ENCODE results near the gene TRIAP1.
"Not testable (repeated sequence)": the region's sequence is repeated elsewhere in the genome, so short reads cannot be mapped to it uniquely, and the experiment has no call there.

TRIAP1 gene

DNA sequence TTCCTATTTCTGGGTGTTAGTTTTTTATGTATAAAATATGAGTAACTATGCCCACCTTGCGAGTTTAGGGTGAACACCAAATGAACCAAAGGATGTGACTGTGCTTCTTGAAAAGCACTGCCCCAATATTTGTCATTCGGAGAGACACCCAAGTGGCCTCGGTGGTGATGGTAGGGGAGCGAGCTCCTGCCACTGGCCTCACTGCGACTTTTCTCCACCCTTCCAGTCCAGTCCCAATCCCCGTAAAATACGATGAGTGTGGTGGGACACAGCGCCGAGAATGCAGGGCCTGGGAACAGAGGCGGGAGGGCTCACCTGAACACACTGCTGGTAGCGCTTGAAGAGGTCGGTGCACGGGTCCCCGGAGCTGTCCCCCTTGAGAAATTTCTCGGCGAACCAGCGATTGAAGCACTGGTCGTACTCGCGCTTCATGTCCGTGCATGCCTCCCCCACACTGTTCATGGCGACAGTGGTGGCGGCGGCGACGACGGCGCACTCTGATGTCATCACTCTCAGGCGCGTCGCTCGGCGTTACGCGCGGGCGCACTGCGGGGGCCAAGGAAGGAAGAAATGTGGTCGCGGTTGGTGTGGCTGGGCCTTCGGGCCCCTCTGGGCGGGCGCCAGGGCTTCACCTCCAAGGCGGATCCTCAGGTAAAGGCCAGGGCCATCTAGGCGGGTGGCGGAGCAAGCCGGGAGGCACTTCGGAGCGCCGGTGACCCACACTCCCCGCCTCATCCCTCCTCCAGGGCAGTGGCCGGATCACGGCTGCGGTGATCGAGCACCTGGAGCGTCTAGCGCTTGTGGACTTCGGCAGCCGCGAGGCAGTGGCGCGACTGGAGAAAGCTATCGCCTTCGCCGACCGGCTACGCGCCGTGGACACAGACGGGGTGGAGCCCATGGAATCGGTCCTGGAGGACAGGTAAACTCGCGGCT, at the start of gene TRIAP1, which contains the start of gene GATC:
Gene TRIAP1 (minus strand): TSS at position 474 of the 933 bp plus-strand sequence. CDS start 12 bp downstream, at position 462.
Gene GATC (plus strand): TSS at position 534 of the 933 bp plus-strand sequence. CDS start 37 bp downstream, at position 571.
- peak; percentile 77 for DNase-seq

DNA sequence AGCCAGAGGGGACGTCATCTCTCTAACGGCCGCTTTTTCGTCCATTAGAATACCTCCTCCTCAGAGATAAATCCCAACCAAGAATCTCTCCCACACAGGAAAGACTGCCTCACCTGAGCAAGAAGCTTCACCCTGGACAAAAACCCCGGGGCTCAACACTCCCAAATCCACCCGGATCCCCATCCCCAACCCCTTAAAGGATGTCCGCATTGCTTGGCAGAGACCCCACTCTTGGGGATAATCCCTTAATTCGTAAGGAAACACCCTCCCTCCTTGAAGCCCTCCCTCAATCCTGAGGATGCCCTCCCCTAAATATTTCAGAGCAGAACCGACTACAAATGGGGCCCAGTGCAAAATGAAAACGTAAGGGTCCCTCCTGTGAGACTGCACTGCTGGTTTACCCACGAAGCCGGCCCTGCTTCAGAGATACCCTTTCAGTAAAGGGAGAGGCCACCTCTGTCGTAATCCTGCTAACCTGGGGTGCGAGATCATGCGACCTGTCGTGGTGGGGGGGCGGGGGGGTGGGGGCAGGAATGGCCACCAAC, 49.1 kb upstream of the TRIAP1 start:
- no peak for DNase-seq

DNA sequence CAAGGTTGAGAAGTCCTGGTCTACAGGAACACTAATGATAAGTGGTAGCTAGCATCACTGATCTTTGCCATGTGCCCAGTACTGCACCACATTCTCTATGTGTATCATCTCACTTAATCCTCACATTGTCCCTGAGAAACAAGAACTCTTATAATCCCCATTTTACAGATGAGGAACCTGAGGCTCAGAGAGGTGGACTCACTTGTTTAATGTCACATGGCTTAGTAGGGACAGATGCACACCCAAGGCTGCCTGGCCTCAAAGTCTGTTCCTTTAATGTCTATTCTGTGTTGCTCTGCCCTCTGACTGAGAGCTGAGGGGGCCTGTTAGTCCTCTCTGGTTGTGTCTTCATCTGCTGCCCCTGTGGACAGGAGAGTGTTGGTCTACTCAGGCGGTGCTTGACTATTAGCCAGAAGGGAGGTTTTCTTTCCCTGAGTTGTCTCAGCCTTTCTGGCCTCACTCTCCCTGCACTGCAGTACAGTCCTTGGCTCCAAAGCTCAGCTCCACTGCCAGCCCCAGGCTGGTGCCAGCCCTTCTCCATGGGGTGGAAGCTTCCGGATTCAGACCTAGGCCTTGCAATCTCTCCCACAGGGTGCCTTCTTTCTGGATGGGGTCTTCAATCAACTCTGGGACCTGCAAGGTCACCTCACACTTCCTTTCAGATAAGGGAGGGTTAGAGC, 44.8 kb upstream of the TRIAP1 start:
- DNase-seq = no peak

- no peak for DNase-seq
These were observed 44.1 kb upstream of the TRIAP1 start for GRCh38 chr12:120490325-120490724.

GRCh38 chr12:120489018-120489417, 42.8 kb upstream of the TRIAP1 start:
- no peak for DNase-seq

- no peak for DNase-seq
These were observed 42.0 kb upstream of the TRIAP1 start for GRCh38 chr12:120488057-120488640.

DNA sequence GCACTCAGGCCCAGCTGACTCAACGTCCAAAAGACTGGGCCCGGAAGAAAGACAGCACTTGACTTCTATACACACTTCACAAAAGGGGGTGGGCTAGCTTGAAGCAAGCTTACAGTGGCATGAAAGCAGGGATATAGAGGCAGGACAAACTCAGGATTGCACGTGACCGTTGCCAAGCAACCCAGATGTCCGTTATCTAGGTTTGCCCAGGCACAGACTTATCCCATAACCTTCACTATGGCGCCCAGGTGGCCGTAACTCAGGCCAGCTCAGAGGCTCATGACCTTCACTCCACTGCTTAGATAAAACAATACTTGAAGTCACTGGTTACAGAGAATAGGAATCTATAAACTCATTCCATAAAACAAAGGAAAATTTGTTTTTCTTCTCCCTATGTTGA, 41.4 kb upstream of the TRIAP1 start:
- DNase-seq = not testable (repeated sequence)

- DNase-seq = no peak
These were observed 40.0 kb upstream of the TRIAP1 start for GRCh38 chr12:120485961-120486881.

GRCh38 chr12:120483621-120484020, 37.4 kb upstream of the TRIAP1 start:
- no peak for DNase-seq

GRCh38 chr12:120481022-120481767, 35.0 kb upstream of the TRIAP1 start:
- DNase-seq = no peak

GRCh38 chr12:120480211-120480610, 34.0 kb upstream of the TRIAP1 start:
- no peak for DNase-seq

DNA sequence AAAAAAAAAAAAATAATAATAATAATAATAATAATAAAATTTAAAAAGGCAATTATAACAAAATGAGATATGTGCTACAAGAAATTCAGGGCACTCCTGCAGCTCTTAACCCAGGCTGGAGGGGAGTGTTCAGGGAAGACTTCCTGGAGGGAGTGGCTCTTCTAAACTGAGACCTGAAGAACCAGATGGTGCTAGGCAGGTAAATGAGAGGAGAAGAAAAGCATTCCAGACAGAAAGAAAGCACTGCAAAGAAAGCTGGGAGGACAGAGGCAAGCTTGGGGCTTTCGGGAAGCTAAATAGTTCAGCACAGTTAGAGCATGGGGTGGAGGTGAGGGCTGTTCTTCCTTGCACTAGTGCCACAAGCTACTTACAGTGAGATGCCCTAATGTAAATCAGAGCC, 33.3 kb upstream of the TRIAP1 start:
- DNase-seq = no peak

- no peak for DNase-seq
These were observed 29.5 kb upstream of the TRIAP1 start for GRCh38 chr12:120475643-120476042.

GRCh38 chr12:120474616-120474960, 28.4 kb upstream of the TRIAP1 start:
- no peak for DNase-seq

DNA sequence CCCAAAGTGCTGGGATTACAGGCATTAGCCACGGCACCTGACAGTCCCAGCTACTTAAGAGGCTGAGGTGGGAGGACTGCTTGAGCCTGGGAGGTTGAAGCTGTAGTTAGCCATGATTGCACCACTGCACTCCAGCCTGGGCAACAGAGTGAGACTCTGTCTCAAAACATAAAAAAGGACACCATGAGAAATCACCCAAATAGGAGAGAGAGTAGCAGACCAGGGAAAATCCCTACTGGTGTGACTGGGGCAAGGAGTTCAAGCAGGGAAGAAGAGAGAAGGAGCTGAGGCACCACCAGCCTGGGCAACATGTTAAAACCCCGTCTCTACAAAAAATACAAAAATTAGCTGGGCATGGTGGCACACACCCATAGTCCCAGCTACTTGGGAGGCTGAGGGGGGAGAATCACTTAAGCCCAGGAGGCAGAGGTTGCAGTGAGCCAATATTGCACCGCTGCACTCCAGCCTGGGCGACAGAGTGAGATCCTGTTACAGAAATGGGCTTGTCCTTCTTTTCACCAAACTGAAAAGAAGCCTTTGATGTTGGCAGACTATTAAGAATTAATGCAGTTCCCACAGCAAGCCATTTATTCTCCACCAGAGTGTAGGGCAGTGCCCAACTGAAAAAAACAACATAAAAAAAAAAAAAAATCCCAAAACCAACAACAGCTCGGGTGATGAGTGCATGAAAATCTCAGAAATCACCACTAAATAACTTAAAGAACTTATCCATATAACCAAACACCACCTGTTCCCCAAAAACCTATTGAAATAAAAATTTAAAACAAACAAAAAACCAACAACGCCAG, 27.8 kb upstream of the TRIAP1 start:
- DNase-seq = no peak

DNA sequence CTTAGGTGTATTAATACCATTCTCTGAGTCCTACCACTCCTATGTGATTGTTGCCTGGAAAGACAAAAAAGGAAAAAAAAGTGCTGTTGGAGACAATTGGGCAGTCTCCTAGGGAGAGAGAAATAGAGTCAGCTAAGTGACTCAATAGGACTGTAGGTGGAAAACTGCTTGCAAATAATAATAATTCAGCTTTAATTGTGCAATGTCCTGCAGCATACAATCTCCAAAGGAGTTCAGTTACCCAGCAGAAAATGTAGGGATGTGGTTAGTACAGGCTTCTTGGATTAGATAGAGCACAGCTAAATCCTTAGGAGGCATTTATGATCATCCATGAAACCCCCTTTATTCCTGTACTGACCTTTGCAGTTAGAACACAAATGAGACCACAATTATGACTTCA, 26.3 kb upstream of the TRIAP1 start:
- no peak for DNase-seq

- no peak for DNase-seq
These were observed 24.1 kb upstream of the TRIAP1 start for GRCh38 chr12:120470150-120470784.

DNA sequence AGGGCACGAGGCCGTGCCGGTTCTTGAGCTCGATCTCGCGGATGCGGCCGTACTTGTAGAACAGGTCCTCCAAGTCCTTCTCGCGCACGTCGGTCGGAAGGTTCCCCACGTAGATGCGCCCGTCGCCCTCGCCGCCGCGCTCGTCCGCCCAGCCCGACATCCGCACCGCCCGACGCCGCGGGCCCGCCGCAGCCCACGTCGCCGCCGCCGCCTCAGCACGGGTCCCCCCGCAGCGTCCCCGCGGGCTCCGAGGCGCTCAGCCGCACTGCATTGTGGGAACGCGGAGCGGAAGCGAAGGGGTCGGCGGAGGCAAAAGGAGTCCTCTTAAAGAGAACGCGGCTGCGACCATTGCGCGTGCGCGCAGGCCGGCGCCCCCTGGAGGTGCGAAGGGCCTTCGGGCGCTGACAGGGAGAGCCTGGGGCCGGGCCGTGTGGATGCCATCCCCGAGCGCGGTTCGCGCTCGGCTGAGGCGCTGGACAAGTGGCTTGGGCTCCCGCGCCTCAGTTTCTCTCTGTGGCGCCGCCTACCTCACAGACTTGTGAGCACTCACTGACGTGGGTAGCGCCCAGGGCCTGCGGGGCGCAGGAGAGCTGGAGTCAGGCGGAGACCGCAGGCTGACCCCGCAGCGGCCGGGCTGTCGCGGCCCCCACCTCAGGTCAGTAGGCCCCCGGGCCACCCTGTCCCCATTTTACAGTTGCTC, 23.4 kb upstream of the TRIAP1 start, which contains the start of gene SRSF9:
Gene SRSF9 (minus strand): TSS at position 299 of the 700 bp plus-strand sequence. CDS start 139 bp downstream, at position 160.
- DNase-seq = peak; percentile 94

GRCh38 chr12:120468821-120469449, 22.8 kb upstream of the TRIAP1 start:
- DNase-seq = peak; percentile 43

All from NCI-H1436 (cell line).